HepG2 (cell line): Measurements from ENCODE around the gene SYT1.

Experiments used
- FOXM1 ChIP-seq: sonication (generic); formaldehyde crosslinking; IDR thresholded peaks from 2 replicates; pipeline ENCODE4 v1.5.0; 2020; ENCODE audit warnings: missing genetic modification reagents
- ZNF484 ChIP-seq: sonication (generic); formaldehyde crosslinking; IDR thresholded peaks from 2 replicates; pipeline ENCODE4 v1.5.1; 2020; ENCODE audit warnings: mild to moderate bottlenecking, low read depth, missing genetic modification reagents, borderline replicate concordance

- TF ChIP-seq ZNF484: no peak
- TF ChIP-seq FOXM1 (CRISPR knock-in tag): no peak
These were observed 373.7 kb downstream of the SYT1 start for GRCh38 chr12:79238246-79238645.
